ENCODE data around the gene SEPHS2. TPM values are rescaled to one million over a fixed set of nuclear protein-coding genes. Genes with fewer than 3 reads are reported as not detected.
A peak's percentile ranks its signal among the peaks of the same experiment; 100 is the strongest.

Gene SEPHS2
- total and polyA plus RNA-seq, 11 donors = 15.1 to 62.8 (median 30.0) TPM

GRCh38 chr16:30439720-30440348 is 5.8 kb downstream of the SEPHS2 start:
- TF ChIP-seq CTCF (IDR thresholded peaks at IDR 0.05) (no peak), POLR2A (IDR thresholded peaks at IDR 0.05) (no peak)
- 84 to 90% (median 86%) methylated on average over 6 of the region's 6 CpGs for WGBS, 4 donors
- Histone ChIP-seq H3K4me3 (no peak overlapping the region), H3K9me3 (no peaks in the 10 kb centered on the region), H3K27ac (peak overlapping the region in 1 of 12 donors; percentile 3), H3K27me3 (no peaks in the 10 kb centered on the region), H3K4me1 (peaks cover 0 to 25% (median 13%) of the 10 kb centered on the region in 12 donors), H3K36me3 (peaks cover 0 to 23% (median 6%) of the 10 kb centered on the region in 9 donors)
- no peak for ATAC-seq
- intact Hi-C loops (cut with DNase I) = loop anchor here in 5 of 10 donors (5.0 to 10.0 kb wide), 5 partner anchors 165 to 185 kb away; partner anchors contain the start of gene ZNF689 (in 1 of the 5)
- no peak for DNase-seq

GRCh38 chr16:30438835-30439234 is 6.8 kb downstream of the SEPHS2 start:
- Histone ChIP-seq H3K36me3 (peaks cover 0 to 15% (median 6%) of the 10 kb centered on the region in 9 donors), H3K27me3 (no peaks in the 10 kb centered on the region), H3K27ac (no peak overlapping the region), H3K9me3 (no peaks in the 10 kb centered on the region), H3K4me1 (peaks cover 0 to 15% (median 4%) of the 10 kb centered on the region in 12 donors), H3K4me3 (no peak overlapping the region)
- TF ChIP-seq CTCF (IDR thresholded peaks at IDR 0.05) (no peak), POLR2A (IDR thresholded peaks at IDR 0.05) (no peak)
- intact Hi-C loops (cut with DNase I) = loop anchor here in 3 of 10 donors (5.0 to 10.0 kb wide), 2 partner anchors 183 to 186 kb away; no protein-coding TSS in a partner anchor
- ATAC-seq = no peak
- DNase-seq = no peak
- 91 to 93% (median 92%) methylated on average over 5 of the region's 5 CpGs for WGBS, 4 donors

- Histone ChIP-seq H3K4me3 (no peak overlapping the region), H3K27me3 (no peaks in the 10 kb centered on the region), H3K36me3 (peaks cover 0 to 3% (median 0%) of the 10 kb centered on the region in 9 donors), H3K9me3 (no peaks in the 10 kb centered on the region), H3K4me1 (peaks cover 0 to 6% (median 0%) of the 10 kb centered on the region in 12 donors), H3K27ac (no peak overlapping the region)
- no peak for TF ChIP-seq CTCF (IDR thresholded peaks at IDR 0.05)
- TF ChIP-seq POLR2A (IDR thresholded peaks at IDR 0.05) = no peak
- intact Hi-C loops (cut with DNase I) = loop anchor here in 3 of 10 donors (5.0 to 10.0 kb wide), 2 partner anchors 185 to 187 kb away; no protein-coding TSS in a partner anchor
- ATAC-seq = no peak
- WGBS, 4 donors = 77 to 86% (median 81%) methylated on average over 3 of the region's 3 CpGs
- no peak for DNase-seq
These were observed 8.1 kb downstream of the SEPHS2 start for GRCh38 chr16:30437511-30438046.

- 68 to 74% (median 70%) methylated on average over 4 of the region's 4 CpGs for WGBS, 4 donors
- Histone ChIP-seq H3K9me3 (no peaks in the 10 kb centered on the region), H3K4me1 (peaks cover 0 to 9% (median 6%) of the 10 kb centered on the region in 12 donors), H3K36me3 (no peaks in the 10 kb centered on the region), H3K27ac (no peak overlapping the region), H3K4me3 (no peak overlapping the region), H3K27me3 (no peaks in the 10 kb centered on the region)
- intact Hi-C loops (cut with DNase I) = loop anchor here in 6 of 10 donors (5.0 to 10.0 kb wide), 4 partner anchors 92 to 197 kb away; partner anchors contain the start of gene ZNF768 (in 1 of the 6)
- no peak for DNase-seq
- no peak for TF ChIP-seq CTCF (IDR thresholded peaks at IDR 0.05)
- no peak for TF ChIP-seq POLR2A (IDR thresholded peaks at IDR 0.05)
- ATAC-seq = no peak
These were observed 10.8 kb downstream of the SEPHS2 start for GRCh38 chr16:30434852-30435251.

Measured in heart left ventricle (tissue), 16 donors.